Pancreas (tissue), 10 donors: ENCODE results near the gene KRTAP10-10. TPM values are rescaled to one million over a fixed set of nuclear protein-coding genes. Genes with fewer than 3 reads are reported as not detected.
"Not testable (repeated sequence)": the region's sequence is repeated elsewhere in the genome, so short reads cannot be mapped to it uniquely, and the experiment has no call there.

Experiments
- ATAC-seq, 4 donors: fragments of 200-7000 bp; cut with Tn5 transposase; one replicate each; pipeline versions ENCODE4 v1.8.0 to v1.9.1; 2020; ENCODE audit warnings: mild to moderate bottlenecking in 4 of 4, moderate library complexity in 4 of 4
- DNase-seq, 6 donors: peaks; one replicate each; pipeline ENCODE4 v3.0.0-alpha.2; 2020
- FAIRE-seq: peaks from 2 replicates; lab custom pipeline; 2012; peaks lifted over from hg19 to GRCh38; lab: Jason Lieb, UNC
- H3K27ac ChIP-seq, 4 donors: fragments of 200-600 bp; sonication (generic); 1 replicate in 3 of 4; 2 replicates in 1 of 4; pipeline versions ENCODE4 v1.5.0 to v1.8.0; 2020
- H3K27me3 ChIP-seq, 4 donors: fragments of 200-600 bp; one replicate each; pipeline ENCODE4 v1.8.0; 2021
- H3K36me3 ChIP-seq, 3 donors: fragments of 200-600 bp; sonication (generic) in 1 of 3; one replicate each; pipeline versions ENCODE4 v1.5.0 to v1.8.0; 2020 to 2021
- H3K4me1 ChIP-seq, 3 donors: fragments of 200-600 bp; one replicate each; pipeline ENCODE4 v1.8.0; 2021
- H3K4me3 ChIP-seq, 4 donors: fragments of 200-600 bp; sonication (generic) in 2 of 4; one replicate each; pipeline versions ENCODE4 v1.5.0 to v1.8.0; 2020 to 2021
- H3K9me3 ChIP-seq, 4 donors: fragments of 200-600 bp; one replicate each; pipeline ENCODE4 v1.8.0; 2021
- CTCF ChIP-seq, 4 donors: fragments of 200-600 bp; sonication (generic) in 3 of 4; IDR thresholded peaks; one replicate each; pipeline versions ENCODE4 v1.5.0 to v1.8.0; 2021; ENCODE audit warnings: antibody characterized with exemption in 4 of 4
- WGBS, 2 donors: extraction: QIAGEN DNeasy Blood & Tissue Kit; methylation state at CpG; one replicate each; pipeline ENCODE4 v1.1.7; 2013; 5-methylcytosine and 5-hydroxymethylcytosine counted together
- intact Hi-C, 3 donors: fragments of 100-400 bp; cut with DNase I; formaldehyde crosslinking; loops; one replicate each; pipeline versions ENCODE4 v1.11.1 to v1.14.2; 2022
- polyA plus RNA-seq, 2 donors: library from polyadenylated mRNA; stranded (reverse); fragments of 200-250 nt; gene quantifications; one replicate each; pipeline ENCODE4 v1.2.3, GENCODE V29; 2013
- total RNA-seq, 6 donors: library from RNA; stranded (reverse); fragmentation: NEBNext Ultra II Directional in 4 of 6; extraction: Animal tissue kit (Norgen Biotek cat#: 25700) in 4 of 6; gene quantifications; one replicate each; pipeline versions ENCODE4 v1.2.1 to v1.2.4, GENCODE V29; 2021 to 2023
- donor health status: healthy with polysubstance abuse.
- donor health status: DM: no; HTN: no; CAD: no; lungs with moderate emphysema.
- donor health status: DM: no; HTN: no; CAD: no.
- donor health status: control.
- donor health status: control.
- donor health status: Bipolar disorder and iron deficiency.
- donor health status: DM: yes; HTN: yes; CAD: no.
- donor health status: DM: no; HTN: no; CAD: no.
- donor health status: DM: no; HTN: no; CAD: no.
- donor health status: DM: yes; HTN: yes; CAD: no.

Gene KRTAP10-10
- total and polyA plus RNA-seq, 8 donors: not detected

- FAIRE-seq: no peak
- no peak overlapping the region for H3K27ac ChIP-seq
- intact Hi-C loops: no loop called here
- DNase-seq: no peak
- ATAC-seq: no peak
- H3K4me3 ChIP-seq: no peak overlapping the region
- no peaks in the 10 kb centered on the region for H3K36me3 ChIP-seq
- 57 to 68% methylated on average over 4 of the region's 4 CpGs for WGBS, 2 donors
- no peaks in the 10 kb centered on the region for H3K9me3 ChIP-seq
- peaks cover 0 to 4% (median 0%) of the 10 kb centered on the region in 4 donors for H3K27me3 ChIP-seq
- TF ChIP-seq CTCF (IDR thresholded peaks at IDR 0.05): no peak
- H3K4me1 ChIP-seq: no peaks in the 10 kb centered on the region
Measured at GRCh38 chr21:44606495-44606894, 30.7 kb upstream of the KRTAP10-10 start.

GRCh38 chr21:44609193-44609592 lies 28.0 kb upstream of the KRTAP10-10 start:
- Histone ChIP-seq H3K4me3 (no peak overlapping the region), H3K27me3 (peaks cover 0 to 3% (median 0%) of the 10 kb centered on the region in 4 donors), H3K27ac (no peak overlapping the region), H3K36me3 (no peaks in the 10 kb centered on the region), H3K4me1 (no peaks in the 10 kb centered on the region), H3K9me3 (no peaks in the 10 kb centered on the region)
- intact Hi-C loops: no loop called here
- TF ChIP-seq CTCF (IDR thresholded peaks at IDR 0.05): no peak
- DNase-seq: no peak
- ATAC-seq: no peak
- no peak for FAIRE-seq

GRCh38 chr21:44610157-44610843 lies 26.9 kb upstream of the KRTAP10-10 start:
- H3K4me3 ChIP-seq, DNase-seq, H3K9me3 ChIP-seq, H3K27me3 ChIP-seq, H3K4me1 ChIP-seq, ATAC-seq, H3K36me3 ChIP-seq, FAIRE-seq, H3K27ac ChIP-seq, intact Hi-C loops: not testable (repeated sequence)
- 82 to 89% methylated on average over 7 of the region's 7 CpGs for WGBS, 2 donors

- Histone ChIP-seq H3K4me1 (no peaks in the 10 kb centered on the region), H3K36me3 (no peaks in the 10 kb centered on the region), H3K27me3 (no peaks in the 10 kb centered on the region), H3K27ac (no peak overlapping the region), H3K9me3 (no peaks in the 10 kb centered on the region), H3K4me3 (no peak overlapping the region)
- TF ChIP-seq CTCF (IDR thresholded peaks at IDR 0.05): no peak
- intact Hi-C loops: no loop called here
- DNase-seq (no peak), FAIRE-seq (no peak), ATAC-seq (no peak)
- 61 to 75% methylated on average over 4 of the region's 4 CpGs for WGBS, 2 donors
Measured at GRCh38 chr21:44611551-44611950, 25.6 kb upstream of the KRTAP10-10 start.

- intact Hi-C loops: no loop called here
- Histone ChIP-seq H3K9me3 (no peaks in the 10 kb centered on the region), H3K4me3 (no peak within 1 kb of the TSS), H3K36me3 (no peaks in the 10 kb centered on the region), H3K27ac (no peak within 1 kb of the TSS), H3K27me3 (no peaks in the 10 kb centered on the region), H3K4me1 (no peaks in the 10 kb centered on the region)
- no peak for TF ChIP-seq CTCF (IDR thresholded peaks at IDR 0.05)
- ATAC-seq: no peak
- no peak for FAIRE-seq
- DNase-seq: peak in 1 of 6 donors; percentile 48
- 72 to 85% methylated on average over 8 of the region's 8 CpGs for WGBS, 2 donors
Measured at GRCh38 chr21:44612029-44612486, 25.1 kb upstream of the KRTAP10-10 start, which contains the start of gene KRTAP10-8. Gene KRTAP10-8 (plus strand): TSS chr21:44612079. CDS start chr21:44612101, 22 bp downstream.
